Neural cell (in vitro differentiated cells): ENCODE measurements around the gene RRBP1. TPM values are rescaled to one million over a fixed set of nuclear protein-coding genes. Genes with fewer than 3 reads are reported as not detected.

Experiments used
- H2AFZ ChIP-seq: fragments of 200-600, 300-800 bp; sonication (generic), shearing (Covaris generic); 2 replicates; pipeline ENCODE4 v1.6.0; 2014; ENCODE audit warnings: low read depth, mild to moderate bottlenecking, antibody characterized with exemption, low read length, moderate library complexity
- H3F3A ChIP-seq: fragments of 200-600 bp; shearing (Covaris generic); 2 replicates; pipeline ENCODE4 v1.6.1; 2016; ENCODE audit warnings: mild to moderate bottlenecking, moderate library complexity, mixed read lengths, antibody characterized with exemption, low read length; ENCODE audit not compliant: insufficient read depth, poor library complexity, severe bottlenecking
- H3K27ac ChIP-seq: fragments of 200-600, 300-800 bp; sonication (generic), shearing (Covaris generic); 2 replicates; pipeline ENCODE4 v1.5.1; 2014; ENCODE audit warnings: mild to moderate bottlenecking, low read length, moderate library complexity
- H3K27me3 ChIP-seq: fragments of 300-800, 200-600 bp; sonication (generic), shearing (Covaris generic); 2 replicates; pipeline ENCODE4 v1.6.0; 2014; ENCODE audit warnings: mild to moderate bottlenecking, low read depth, low read length, moderate library complexity; ENCODE audit not compliant: insufficient read depth
- H3K36me3 ChIP-seq: fragments of 300-800, 200-600 bp; sonication (generic), shearing (Covaris generic); 2 replicates; pipeline ENCODE4 v1.5.1; 2014; ENCODE audit warnings: mild to moderate bottlenecking, antibody characterized with exemption, low read length, moderate library complexity; ENCODE audit not compliant: insufficient read depth
- H3K4me2 ChIP-seq: fragments of 300-800, 200-600 bp; sonication (generic), shearing (Covaris generic); 2 replicates; pipeline ENCODE4 v1.6.0; 2014; ENCODE audit warnings: mild to moderate bottlenecking, low read length
- H3K4me3 ChIP-seq: fragments of 300-800, 200-600 bp; sonication (generic), shearing (Covaris generic); 2 replicates; pipeline ENCODE4 v1.5.1; 2014; ENCODE audit warnings: mild to moderate bottlenecking, low read length, moderate library complexity
- H3K79me2 ChIP-seq: fragments of 200-600 bp; shearing (Covaris generic); replicated peaks from 2 replicates; pipeline ENCODE4 v1.6.0; 2014; ENCODE audit warnings: mild to moderate bottlenecking, low read length, moderate library complexity; ENCODE audit not compliant: insufficient read depth
- H3K9ac ChIP-seq: fragments of 300-800, 200-600 bp; sonication (generic), shearing (Covaris generic); 2 replicates; pipeline ENCODE4 v1.6.1; 2016; ENCODE audit warnings: mild to moderate bottlenecking, low read length, mixed read lengths
- H3K9me2 ChIP-seq: fragments of 200-600 bp; shearing (Covaris generic); 2 replicates; pipeline ENCODE4 v1.6.1; 2016; ENCODE audit warnings: mild to moderate bottlenecking, low read length, mixed read lengths; ENCODE audit not compliant: insufficient read depth
- H3K9me3 ChIP-seq: fragments of 200-600, 300-800 bp; sonication (generic), shearing (Covaris generic); 2 replicates; pipeline ENCODE4 v1.6.1; 2016; ENCODE audit warnings: mild to moderate bottlenecking, mixed run types, low read length, moderate library complexity, mixed read lengths
- H4K20me1 ChIP-seq: fragments of 200-600 bp; shearing (Covaris generic); 2 replicates; pipeline ENCODE4 v1.6.1; 2016; ENCODE audit warnings: mild to moderate bottlenecking, mixed run types; ENCODE audit not compliant: insufficient read depth
- EP300 ChIP-seq: fragments of 450-650 bp; conservative IDR thresholded peaks from 2 replicates; pipeline ENCODE4 v1.6.1; 2014; ENCODE audit warnings: antibody characterized with exemption, mild to moderate bottlenecking, moderate library complexity; ENCODE audit not compliant: poor library complexity, severe bottlenecking
- EZH2 ChIP-seq: fragments of 200-600, 300-800 bp; shearing (Covaris generic), sonication (generic); IDR thresholded peaks from 2 replicates; pipeline ENCODE4 v1.6.1; 2014; ENCODE audit warnings: antibody characterized with exemption, low read length, borderline replicate concordance, mild to moderate bottlenecking; ENCODE audit not compliant: insufficient read depth, poor library complexity, severe bottlenecking
- MXI1 ChIP-seq: fragments of 450-650 bp; conservative IDR thresholded peaks from 2 replicates; pipeline ENCODE4 v1.6.1; 2014; ENCODE audit warnings: antibody characterized with exemption, mild to moderate bottlenecking; ENCODE audit not compliant: poor library complexity, severe bottlenecking
- POLR2AphosphoS5 ChIP-seq: IDR thresholded peaks from 2 replicates; pipeline ENCODE4 v1.6.1; 2012
- RAD21 ChIP-seq: fragments of 450-650 bp; conservative IDR thresholded peaks from 2 replicates; pipeline ENCODE4 v1.6.1; 2014; ENCODE audit warnings: antibody characterized with exemption, mild to moderate bottlenecking, moderate library complexity
- SMC3 ChIP-seq: fragments of 450-650 bp; conservative IDR thresholded peaks from 2 replicates; pipeline ENCODE4 v1.6.1; 2014; ENCODE audit warnings: antibody characterized with exemption, mild to moderate bottlenecking, moderate library complexity; ENCODE audit not compliant: poor library complexity
- TAF1 ChIP-seq: IDR thresholded peaks from 2 replicates; pipeline ENCODE4 v1.6.1; 2012; ENCODE audit warnings: low read depth
- polyA plus RNA-seq: library from polyadenylated mRNA; depleted of rRNA; stranded (reverse); fragments of >200 nt; gene quantifications from 2 replicates; pipeline ENCODE4 v1.2.3, GENCODE V29; 2014
- TF ChIP-seq, protein P1 (sequence below): IDR thresholded peaks from 2 replicates; pipeline ENCODE4 v1.6.1; 2012; ENCODE audit warnings: borderline replicate concordance
- TF ChIP-seq, protein P2 (sequence below): fragments of 450-650 bp; IDR thresholded peaks from 2 replicates; pipeline ENCODE4 v1.5.1; 2014; ENCODE audit warnings: antibody characterized with exemption, mild to moderate bottlenecking, moderate library complexity; ENCODE audit not compliant: poor library complexity, severe bottlenecking

RRBP1 gene
- polyA plus RNA-seq, 1 donor from 2014 or later: 2.2 TPM

DNA sequence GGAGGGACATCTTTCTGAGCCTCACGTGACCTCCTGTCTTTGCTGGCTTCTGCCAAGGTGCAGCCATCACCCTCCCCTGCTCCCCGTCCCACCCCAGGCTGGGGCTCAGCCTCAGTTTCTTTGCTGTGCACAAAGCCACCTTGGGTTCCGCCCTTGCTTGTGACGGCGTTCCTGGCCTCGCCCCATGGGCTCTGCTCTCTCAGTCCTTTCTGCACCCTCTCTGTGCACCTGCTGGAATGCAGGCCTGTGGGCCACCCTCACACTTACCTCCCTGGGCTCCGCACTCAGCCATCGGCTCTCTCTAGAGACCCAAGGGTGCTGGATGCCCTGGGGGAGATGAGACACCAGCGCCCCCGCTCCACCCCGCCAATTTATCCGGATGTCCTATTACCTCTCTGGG, 46.0 kb upstream of the RRBP1 start:
- H3F3A ChIP-seq: no peaks in the 10 kb centered on the region
- H3K36me3 ChIP-seq: no peaks in the 10 kb centered on the region
- H3K27ac ChIP-seq: no peak overlapping the region
- no peaks in the 10 kb centered on the region for H3K27me3 ChIP-seq
- no peaks in the 10 kb centered on the region for H3K9me2 ChIP-seq
- no peak for TF ChIP-seq POLR2AphosphoS5
- TF ChIP-seq TAF1: no peak
- TF ChIP-seq MXI1: no peak
- no peak for TF ChIP-seq SMC3
- TF ChIP-seq RAD21: no peak
- TF ChIP-seq, protein P1, sequence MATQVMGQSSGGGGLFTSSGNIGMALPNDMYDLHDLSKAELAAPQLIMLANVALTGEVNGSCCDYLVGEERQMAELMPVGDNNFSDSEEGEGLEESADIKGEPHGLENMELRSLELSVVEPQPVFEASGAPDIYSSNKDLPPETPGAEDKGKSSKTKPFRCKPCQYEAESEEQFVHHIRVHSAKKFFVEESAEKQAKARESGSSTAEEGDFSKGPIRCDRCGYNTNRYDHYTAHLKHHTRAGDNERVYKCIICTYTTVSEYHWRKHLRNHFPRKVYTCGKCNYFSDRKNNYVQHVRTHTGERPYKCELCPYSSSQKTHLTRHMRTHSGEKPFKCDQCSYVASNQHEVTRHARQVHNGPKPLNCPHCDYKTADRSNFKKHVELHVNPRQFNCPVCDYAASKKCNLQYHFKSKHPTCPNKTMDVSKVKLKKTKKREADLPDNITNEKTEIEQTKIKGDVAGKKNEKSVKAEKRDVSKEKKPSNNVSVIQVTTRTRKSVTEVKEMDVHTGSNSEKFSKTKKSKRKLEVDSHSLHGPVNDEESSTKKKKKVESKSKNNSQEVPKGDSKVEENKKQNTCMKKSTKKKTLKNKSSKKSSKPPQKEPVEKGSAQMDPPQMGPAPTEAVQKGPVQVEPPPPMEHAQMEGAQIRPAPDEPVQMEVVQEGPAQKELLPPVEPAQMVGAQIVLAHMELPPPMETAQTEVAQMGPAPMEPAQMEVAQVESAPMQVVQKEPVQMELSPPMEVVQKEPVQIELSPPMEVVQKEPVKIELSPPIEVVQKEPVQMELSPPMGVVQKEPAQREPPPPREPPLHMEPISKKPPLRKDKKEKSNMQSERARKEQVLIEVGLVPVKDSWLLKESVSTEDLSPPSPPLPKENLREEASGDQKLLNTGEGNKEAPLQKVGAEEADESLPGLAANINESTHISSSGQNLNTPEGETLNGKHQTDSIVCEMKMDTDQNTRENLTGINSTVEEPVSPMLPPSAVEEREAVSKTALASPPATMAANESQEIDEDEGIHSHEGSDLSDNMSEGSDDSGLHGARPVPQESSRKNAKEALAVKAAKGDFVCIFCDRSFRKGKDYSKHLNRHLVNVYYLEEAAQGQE: no peak
- TF ChIP-seq, protein P2, sequence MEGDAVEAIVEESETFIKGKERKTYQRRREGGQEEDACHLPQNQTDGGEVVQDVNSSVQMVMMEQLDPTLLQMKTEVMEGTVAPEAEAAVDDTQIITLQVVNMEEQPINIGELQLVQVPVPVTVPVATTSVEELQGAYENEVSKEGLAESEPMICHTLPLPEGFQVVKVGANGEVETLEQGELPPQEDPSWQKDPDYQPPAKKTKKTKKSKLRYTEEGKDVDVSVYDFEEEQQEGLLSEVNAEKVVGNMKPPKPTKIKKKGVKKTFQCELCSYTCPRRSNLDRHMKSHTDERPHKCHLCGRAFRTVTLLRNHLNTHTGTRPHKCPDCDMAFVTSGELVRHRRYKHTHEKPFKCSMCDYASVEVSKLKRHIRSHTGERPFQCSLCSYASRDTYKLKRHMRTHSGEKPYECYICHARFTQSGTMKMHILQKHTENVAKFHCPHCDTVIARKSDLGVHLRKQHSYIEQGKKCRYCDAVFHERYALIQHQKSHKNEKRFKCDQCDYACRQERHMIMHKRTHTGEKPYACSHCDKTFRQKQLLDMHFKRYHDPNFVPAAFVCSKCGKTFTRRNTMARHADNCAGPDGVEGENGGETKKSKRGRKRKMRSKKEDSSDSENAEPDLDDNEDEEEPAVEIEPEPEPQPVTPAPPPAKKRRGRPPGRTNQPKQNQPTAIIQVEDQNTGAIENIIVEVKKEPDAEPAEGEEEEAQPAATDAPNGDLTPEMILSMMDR: no peak
- H2AFZ ChIP-seq: no peak overlapping the region
- H3K9ac ChIP-seq: no peak overlapping the region
- no peaks in the 10 kb centered on the region for H3K79me2 ChIP-seq
- H4K20me1 ChIP-seq: no peaks in the 10 kb centered on the region
- H3K4me2 ChIP-seq: no peak overlapping the region
- no peaks in the 10 kb centered on the region for H3K9me3 ChIP-seq
- no peak overlapping the region for H3K4me3 ChIP-seq

DNA sequence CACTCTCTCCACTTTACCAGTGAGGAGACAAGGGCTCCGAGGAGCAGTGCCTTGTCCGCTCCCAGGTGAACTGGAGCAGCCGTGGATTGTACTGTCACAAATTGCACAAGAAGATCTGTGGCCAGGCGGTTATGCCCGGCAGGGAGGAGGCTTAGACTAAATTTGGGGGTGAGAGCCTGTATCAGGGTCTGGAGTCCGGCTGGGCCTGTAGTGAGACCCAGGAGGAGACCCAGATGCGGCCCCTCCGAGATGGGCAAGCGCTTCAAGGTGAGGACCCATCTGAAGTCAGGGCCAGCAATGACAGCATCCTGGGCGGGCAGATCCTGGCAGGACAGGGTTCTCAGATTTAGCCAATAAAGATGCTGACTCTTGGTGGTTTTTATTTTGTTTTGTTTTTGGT, 45.3 kb upstream of the RRBP1 start:
- H3F3A ChIP-seq: no peaks in the 10 kb centered on the region
- no peak overlapping the region for H3K27ac ChIP-seq
- H3K79me2 ChIP-seq: no peaks in the 10 kb centered on the region
- H3K9ac ChIP-seq: no peak overlapping the region
- H4K20me1 ChIP-seq: no peaks in the 10 kb centered on the region
- H3K27me3 ChIP-seq: no peaks in the 10 kb centered on the region
- TF ChIP-seq, protein P2: no peak
- TF ChIP-seq EP300: no peak
- no peak for TF ChIP-seq SMC3
- TF ChIP-seq EZH2: no peak
- TF ChIP-seq, protein P1: no peak
- no peak for TF ChIP-seq TAF1
- no peak for TF ChIP-seq MXI1
- no peak for TF ChIP-seq RAD21
- no peak for TF ChIP-seq POLR2AphosphoS5
- H3K9me2 ChIP-seq: no peaks in the 10 kb centered on the region
- no peaks in the 10 kb centered on the region for H3K9me3 ChIP-seq
- no peak overlapping the region for H2AFZ ChIP-seq
- H3K36me3 ChIP-seq: no peaks in the 10 kb centered on the region
- no peak overlapping the region for H3K4me3 ChIP-seq
- H3K4me2 ChIP-seq: no peak overlapping the region
